Neural cell (in vitro differentiated cells): ENCODE results near the gene KIAA0513. TPM values are rescaled to one million over a fixed set of nuclear protein-coding genes. Genes with fewer than 3 reads are reported as not detected.

ENCODE experiments used
- H2AFZ ChIP-seq: fragments of 200-600, 300-800 bp; sonication (generic), shearing (Covaris generic); 2 replicates; pipeline ENCODE4 v1.6.0; 2014; ENCODE audit warnings: low read depth, mild to moderate bottlenecking, antibody characterized with exemption, low read length, moderate library complexity
- H3F3A ChIP-seq: fragments of 200-600 bp; shearing (Covaris generic); 2 replicates; pipeline ENCODE4 v1.6.1; 2016; ENCODE audit warnings: mild to moderate bottlenecking, moderate library complexity, mixed read lengths, antibody characterized with exemption, low read length; ENCODE audit not compliant: insufficient read depth, poor library complexity, severe bottlenecking
- H3K27ac ChIP-seq: fragments of 200-600, 300-800 bp; sonication (generic), shearing (Covaris generic); 2 replicates; pipeline ENCODE4 v1.5.1; 2014; ENCODE audit warnings: mild to moderate bottlenecking, low read length, moderate library complexity
- H3K27me3 ChIP-seq: fragments of 300-800, 200-600 bp; sonication (generic), shearing (Covaris generic); 2 replicates; pipeline ENCODE4 v1.6.0; 2014; ENCODE audit warnings: mild to moderate bottlenecking, low read depth, low read length, moderate library complexity; ENCODE audit not compliant: insufficient read depth
- H3K36me3 ChIP-seq: fragments of 300-800, 200-600 bp; sonication (generic), shearing (Covaris generic); 2 replicates; pipeline ENCODE4 v1.5.1; 2014; ENCODE audit warnings: mild to moderate bottlenecking, antibody characterized with exemption, low read length, moderate library complexity; ENCODE audit not compliant: insufficient read depth
- H3K4me2 ChIP-seq: fragments of 300-800, 200-600 bp; sonication (generic), shearing (Covaris generic); 2 replicates; pipeline ENCODE4 v1.6.0; 2014; ENCODE audit warnings: mild to moderate bottlenecking, low read length
- H3K4me3 ChIP-seq: fragments of 300-800, 200-600 bp; sonication (generic), shearing (Covaris generic); 2 replicates; pipeline ENCODE4 v1.5.1; 2014; ENCODE audit warnings: mild to moderate bottlenecking, low read length, moderate library complexity
- H3K79me2 ChIP-seq: fragments of 200-600 bp; shearing (Covaris generic); replicated peaks from 2 replicates; pipeline ENCODE4 v1.6.0; 2014; ENCODE audit warnings: mild to moderate bottlenecking, low read length, moderate library complexity; ENCODE audit not compliant: insufficient read depth
- H3K9ac ChIP-seq: fragments of 300-800, 200-600 bp; sonication (generic), shearing (Covaris generic); 2 replicates; pipeline ENCODE4 v1.6.1; 2016; ENCODE audit warnings: mild to moderate bottlenecking, low read length, mixed read lengths
- H3K9me2 ChIP-seq: fragments of 200-600 bp; shearing (Covaris generic); 2 replicates; pipeline ENCODE4 v1.6.1; 2016; ENCODE audit warnings: mild to moderate bottlenecking, low read length, mixed read lengths; ENCODE audit not compliant: insufficient read depth
- H3K9me3 ChIP-seq: fragments of 200-600, 300-800 bp; sonication (generic), shearing (Covaris generic); 2 replicates; pipeline ENCODE4 v1.6.1; 2016; ENCODE audit warnings: mild to moderate bottlenecking, mixed run types, low read length, moderate library complexity, mixed read lengths
- H4K20me1 ChIP-seq: fragments of 200-600 bp; shearing (Covaris generic); 2 replicates; pipeline ENCODE4 v1.6.1; 2016; ENCODE audit warnings: mild to moderate bottlenecking, mixed run types; ENCODE audit not compliant: insufficient read depth
- EZH2 ChIP-seq: fragments of 200-600, 300-800 bp; shearing (Covaris generic), sonication (generic); IDR thresholded peaks from 2 replicates; pipeline ENCODE4 v1.6.1; 2014; ENCODE audit warnings: antibody characterized with exemption, low read length, borderline replicate concordance, mild to moderate bottlenecking; ENCODE audit not compliant: insufficient read depth, poor library complexity, severe bottlenecking
- MXI1 ChIP-seq: fragments of 450-650 bp; conservative IDR thresholded peaks from 2 replicates; pipeline ENCODE4 v1.6.1; 2014; ENCODE audit warnings: antibody characterized with exemption, mild to moderate bottlenecking; ENCODE audit not compliant: poor library complexity, severe bottlenecking
- RAD21 ChIP-seq: fragments of 450-650 bp; conservative IDR thresholded peaks from 2 replicates; pipeline ENCODE4 v1.6.1; 2014; ENCODE audit warnings: antibody characterized with exemption, mild to moderate bottlenecking, moderate library complexity
- REST ChIP-seq: IDR thresholded peaks from 2 replicates; pipeline ENCODE4 v1.6.1; 2012; ENCODE audit warnings: borderline replicate concordance
- SMC3 ChIP-seq: fragments of 450-650 bp; conservative IDR thresholded peaks from 2 replicates; pipeline ENCODE4 v1.6.1; 2014; ENCODE audit warnings: antibody characterized with exemption, mild to moderate bottlenecking, moderate library complexity; ENCODE audit not compliant: poor library complexity
- TAF1 ChIP-seq: IDR thresholded peaks from 2 replicates; pipeline ENCODE4 v1.6.1; 2012; ENCODE audit warnings: low read depth
- polyA plus RNA-seq: library from polyadenylated mRNA; depleted of rRNA; stranded (reverse); fragments of >200 nt; gene quantifications from 2 replicates; pipeline ENCODE4 v1.2.3, GENCODE V29; 2014
- TF ChIP-seq, protein P1 (sequence below): fragments of 450-650 bp; IDR thresholded peaks from 2 replicates; pipeline ENCODE4 v1.5.1; 2014; ENCODE audit warnings: antibody characterized with exemption, mild to moderate bottlenecking, moderate library complexity; ENCODE audit not compliant: poor library complexity, severe bottlenecking

KIAA0513 gene
- polyA plus RNA-seq, 1 donor from 2014 or later: 18.9 TPM

DNA sequence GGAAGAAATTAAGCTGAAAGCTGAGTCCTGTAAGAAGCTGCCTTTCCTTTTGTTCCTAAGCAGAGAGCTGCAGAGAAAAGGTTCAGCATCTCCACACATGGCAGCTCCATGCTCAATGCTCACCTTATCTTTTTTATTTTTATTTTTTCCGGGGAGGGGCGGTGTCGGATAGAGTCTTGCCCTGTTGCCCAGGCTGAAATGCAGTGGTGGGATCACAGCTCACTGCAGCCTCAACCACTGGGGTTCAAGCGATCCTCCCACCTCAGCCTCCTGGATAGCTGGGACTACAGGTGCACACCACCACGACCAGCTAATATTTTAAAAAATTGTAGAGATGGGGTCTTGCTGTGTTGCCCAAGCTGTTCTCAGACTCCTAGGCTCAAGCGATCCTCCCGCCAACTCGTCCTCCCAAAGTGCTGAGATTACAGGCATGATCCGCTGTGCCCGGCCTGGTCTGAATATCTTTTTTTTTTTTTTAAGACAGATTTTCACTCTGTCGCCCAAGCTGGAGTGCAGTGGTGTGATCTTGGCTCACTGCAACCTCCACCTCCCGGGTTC lies 112.9 kb downstream of the KIAA0513 start:
- no peaks in the 10 kb centered on the region for H4K20me1 ChIP-seq
- no peak overlapping the region for H3K4me3 ChIP-seq
- no peaks in the 10 kb centered on the region for H3F3A ChIP-seq
- no peaks in the 10 kb centered on the region for H3K27me3 ChIP-seq
- TF ChIP-seq TAF1 (no peak), EZH2 (no peak), SMC3 (no peak), REST (no peak)
- TF ChIP-seq, protein P1, sequence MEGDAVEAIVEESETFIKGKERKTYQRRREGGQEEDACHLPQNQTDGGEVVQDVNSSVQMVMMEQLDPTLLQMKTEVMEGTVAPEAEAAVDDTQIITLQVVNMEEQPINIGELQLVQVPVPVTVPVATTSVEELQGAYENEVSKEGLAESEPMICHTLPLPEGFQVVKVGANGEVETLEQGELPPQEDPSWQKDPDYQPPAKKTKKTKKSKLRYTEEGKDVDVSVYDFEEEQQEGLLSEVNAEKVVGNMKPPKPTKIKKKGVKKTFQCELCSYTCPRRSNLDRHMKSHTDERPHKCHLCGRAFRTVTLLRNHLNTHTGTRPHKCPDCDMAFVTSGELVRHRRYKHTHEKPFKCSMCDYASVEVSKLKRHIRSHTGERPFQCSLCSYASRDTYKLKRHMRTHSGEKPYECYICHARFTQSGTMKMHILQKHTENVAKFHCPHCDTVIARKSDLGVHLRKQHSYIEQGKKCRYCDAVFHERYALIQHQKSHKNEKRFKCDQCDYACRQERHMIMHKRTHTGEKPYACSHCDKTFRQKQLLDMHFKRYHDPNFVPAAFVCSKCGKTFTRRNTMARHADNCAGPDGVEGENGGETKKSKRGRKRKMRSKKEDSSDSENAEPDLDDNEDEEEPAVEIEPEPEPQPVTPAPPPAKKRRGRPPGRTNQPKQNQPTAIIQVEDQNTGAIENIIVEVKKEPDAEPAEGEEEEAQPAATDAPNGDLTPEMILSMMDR: no peak
- H3K27ac ChIP-seq: no peak overlapping the region
- no peak overlapping the region for H3K9ac ChIP-seq
- no peaks in the 10 kb centered on the region for H3K79me2 ChIP-seq
- H2AFZ ChIP-seq: no peak overlapping the region
- no peaks in the 10 kb centered on the region for H3K9me2 ChIP-seq
- H3K9me3 ChIP-seq: no peaks in the 10 kb centered on the region
- H3K4me2 ChIP-seq: no peak overlapping the region
- no peaks in the 10 kb centered on the region for H3K36me3 ChIP-seq

- no peak overlapping the region for H2AFZ ChIP-seq
- no peak overlapping the region for H3K4me2 ChIP-seq
- no peaks in the 10 kb centered on the region for H3K27me3 ChIP-seq
- no peaks in the 10 kb centered on the region for H3K36me3 ChIP-seq
- H3K9ac ChIP-seq: no peak overlapping the region
- no peaks in the 10 kb centered on the region for H3K9me2 ChIP-seq
- no peaks in the 10 kb centered on the region for H4K20me1 ChIP-seq
- H3K9me3 ChIP-seq: no peaks in the 10 kb centered on the region
- no peaks in the 10 kb centered on the region for H3K79me2 ChIP-seq
- no peak overlapping the region for H3K27ac ChIP-seq
- H3K4me3 ChIP-seq: no peak overlapping the region
- TF ChIP-seq EZH2 (no peak), SMC3 (no peak), MXI1 (no peak), TAF1 (no peak), RAD21 (no peak)
- no peaks in the 10 kb centered on the region for H3F3A ChIP-seq
These were observed 114.0 kb downstream of the KIAA0513 start for GRCh38 chr16:85141491-85142128.

GRCh38 chr16:85142129-85142513 lies 114.5 kb downstream of the KIAA0513 start:
- no peak overlapping the region for H2AFZ ChIP-seq
- no peak for TF ChIP-seq EZH2
- TF ChIP-seq MXI1: no peak
- H3K9me3 ChIP-seq: no peaks in the 10 kb centered on the region
- no peak overlapping the region for H3K27ac ChIP-seq
- H3K4me3 ChIP-seq: no peak overlapping the region
- H3K9ac ChIP-seq: no peak overlapping the region
- no peaks in the 10 kb centered on the region for H3K79me2 ChIP-seq
- H3K4me2 ChIP-seq: no peak overlapping the region
- no peaks in the 10 kb centered on the region for H4K20me1 ChIP-seq
- no peaks in the 10 kb centered on the region for H3K36me3 ChIP-seq
- H3K27me3 ChIP-seq: no peaks in the 10 kb centered on the region
- H3K9me2 ChIP-seq: no peaks in the 10 kb centered on the region
- no peaks in the 10 kb centered on the region for H3F3A ChIP-seq
